BLaER1 (cell line): ENCODE data around the gene IGF1R.

Source experiments
- H3K27ac ChIP-seq: shearing (Covaris generic); formaldehyde crosslinking; 2 replicates; pipeline ENCODE4 v1.8.1; 2022
- H3K27me3 ChIP-seq: shearing (Covaris generic); formaldehyde crosslinking; 2 replicates; pipeline ENCODE4 v1.8.1; 2022
- H3K36me3 ChIP-seq: shearing (Covaris generic); formaldehyde crosslinking; 2 replicates; pipeline ENCODE4 v1.8.1; 2022
- H3K4me1 ChIP-seq: shearing (Covaris generic); formaldehyde crosslinking; 2 replicates; pipeline ENCODE4 v1.8.1; 2022
- H3K4me2 ChIP-seq: shearing (Covaris generic); formaldehyde crosslinking; 2 replicates; pipeline ENCODE4 v1.8.1; 2022
- H3K4me3 ChIP-seq: shearing (Covaris generic); formaldehyde crosslinking; 2 replicates; pipeline ENCODE4 v1.8.1; 2022
- H3K9ac ChIP-seq: shearing (Covaris generic); formaldehyde crosslinking; 2 replicates; pipeline ENCODE4 v1.8.1; 2022
- H3K9me3 ChIP-seq: shearing (Covaris generic); formaldehyde crosslinking; 2 replicates; pipeline ENCODE4 v1.8.1; 2022
- H4K20me1 ChIP-seq: shearing (Covaris generic); formaldehyde crosslinking; 2 replicates; pipeline ENCODE4 v1.8.1; 2022
- Cebpa-rat ChIP-seq: shearing (Covaris generic); IDR thresholded peaks from 2 replicates; pipeline ENCODE4 v1.8.1; 2022

The IGF1R gene

DNA sequence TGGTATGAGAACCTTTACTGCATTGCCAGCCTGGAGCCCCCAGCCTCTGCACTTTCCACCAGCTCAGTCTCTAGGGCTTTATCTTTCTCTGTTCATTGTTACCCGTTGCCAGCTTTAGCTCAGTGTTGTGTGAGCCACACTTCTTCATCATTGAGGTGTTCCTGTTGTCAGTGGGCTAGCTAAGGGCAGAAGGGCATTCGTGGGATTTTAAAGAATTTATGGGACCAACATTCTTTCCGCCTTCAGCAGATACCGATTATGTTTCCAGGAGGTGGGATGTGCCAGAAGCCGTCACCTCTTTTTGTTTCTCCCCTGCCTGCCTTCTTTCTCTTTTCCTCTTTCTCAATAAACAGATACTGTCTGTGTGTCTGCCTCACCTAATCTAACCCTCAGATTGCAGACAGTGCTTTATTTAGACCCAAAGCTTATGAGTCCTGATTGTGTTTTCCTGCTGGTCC lies 294.7 kb downstream of the IGF1R start:
- 0 out of 2 replicates have a peak overlapping the region, but pooled peaks have one; percentile 2 for H3K27ac ChIP-seq
- peaks cover 98% of the 10 kb centered on the region for H3K36me3 ChIP-seq

DNA sequence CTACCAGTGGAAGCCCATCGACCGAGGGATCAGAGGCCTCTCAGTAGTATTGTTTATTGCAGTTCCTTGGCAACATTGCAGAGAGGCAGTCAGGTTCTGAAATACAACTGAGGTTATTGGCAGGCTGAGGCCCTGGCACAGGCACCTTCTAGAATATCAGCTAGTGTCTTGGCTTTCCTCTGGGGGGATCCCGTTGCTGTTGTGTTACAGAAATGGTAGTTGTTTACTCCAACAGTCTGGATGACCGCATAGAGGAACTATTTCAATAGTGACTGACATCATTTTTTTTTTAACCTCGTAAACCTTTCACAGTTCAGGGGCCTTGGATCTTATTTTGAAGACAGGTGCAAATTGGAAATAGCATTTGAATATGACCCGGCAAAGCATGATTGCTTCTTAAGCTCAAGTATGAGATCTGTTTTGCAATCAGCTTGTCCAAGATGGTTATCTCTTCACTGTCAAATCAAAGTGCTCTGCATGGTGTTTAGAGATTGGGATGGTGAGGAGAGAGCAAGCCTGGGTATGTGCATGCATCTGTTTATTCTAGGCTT lies 295.3 kb downstream of the IGF1R start:
- Histone ChIP-seq H3K9me3 (no peaks in the 10 kb centered on the region), H3K27ac (0 out of 2 replicates have a peak overlapping the region, but pooled peaks have one; percentile 2), H3K4me2 (no peak overlapping the region), H3K9ac (no peak overlapping the region; the same call in 1 of the 2 replicates), H3K4me1 (peaks cover 13% of the 10 kb centered on the region; the same call in 1 of the 2 replicates), H3K27me3 (no peaks in the 10 kb centered on the region), H3K4me3 (no peak overlapping the region), H4K20me1 (peaks cover 20% of the 10 kb centered on the region), H3K36me3 (peaks cover 98% of the 10 kb centered on the region)
- TF ChIP-seq Cebpa-rat = no peak

More for the DNA sequence above, 294.7 kb downstream of the IGF1R start:
- Histone ChIP-seq H3K9me3 (no peaks in the 10 kb centered on the region), H3K27me3 (no peaks in the 10 kb centered on the region), H4K20me1 (peaks cover 20% of the 10 kb centered on the region), H3K4me3 (no peak overlapping the region), H3K4me1 (peaks cover 13% of the 10 kb centered on the region; the same call in 1 of the 2 replicates), H3K4me2 (no peak overlapping the region), H3K9ac (no peak overlapping the region; the same call in 1 of the 2 replicates)
- TF ChIP-seq Cebpa-rat = no peak

GRCh38 chr15:98946301-98947255 lies 298.2 kb downstream of the IGF1R start:
- no peak overlapping the region for H3K9ac ChIP-seq
- no peak overlapping the region for H3K4me3 ChIP-seq
- H4K20me1 ChIP-seq = peaks cover 20% of the 10 kb centered on the region
- H3K27me3 ChIP-seq = no peaks in the 10 kb centered on the region
- H3K4me1 ChIP-seq = peaks cover 16% of the 10 kb centered on the region; the same call in 1 of the 2 replicates
- H3K27ac ChIP-seq = no peak overlapping the region
- H3K4me2 ChIP-seq = no peak overlapping the region
- TF ChIP-seq Cebpa-rat = no peak
- peaks cover 98% of the 10 kb centered on the region for H3K36me3 ChIP-seq
- H3K9me3 ChIP-seq = no peaks in the 10 kb centered on the region

DNA sequence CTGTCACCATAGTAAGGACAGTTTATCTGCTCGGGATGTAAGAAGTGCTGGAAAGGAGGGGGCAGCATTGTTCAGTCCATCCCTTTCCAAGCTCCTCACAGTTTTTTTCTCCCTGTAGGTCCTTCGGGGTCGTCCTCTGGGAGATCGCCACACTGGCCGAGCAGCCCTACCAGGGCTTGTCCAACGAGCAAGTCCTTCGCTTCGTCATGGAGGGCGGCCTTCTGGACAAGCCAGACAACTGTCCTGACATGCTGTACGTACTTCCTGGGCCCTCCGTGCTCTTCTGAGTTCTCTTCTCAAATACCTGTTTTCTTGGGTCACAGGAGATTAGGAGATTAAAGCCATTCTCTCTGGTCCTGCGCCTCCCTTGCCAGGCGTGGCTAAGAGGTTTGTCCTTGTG lies 300.1 kb downstream of the IGF1R start:
- H3K4me3 ChIP-seq = no peak overlapping the region
- H3K4me2 ChIP-seq = no peak overlapping the region
- H3K27ac ChIP-seq = no peak overlapping the region
- no peak for TF ChIP-seq Cebpa-rat
- no peaks in the 10 kb centered on the region for H3K9me3 ChIP-seq
- no peaks in the 10 kb centered on the region for H3K27me3 ChIP-seq
- H4K20me1 ChIP-seq = peaks cover 22% of the 10 kb centered on the region
- peaks cover 26% of the 10 kb centered on the region for H3K4me1 ChIP-seq
- H3K9ac ChIP-seq = no peak overlapping the region
- peaks cover 98% of the 10 kb centered on the region for H3K36me3 ChIP-seq

- Histone ChIP-seq H3K9me3 (no peaks in the 10 kb centered on the region), H3K27ac (no peak overlapping the region), H3K4me1 (peaks cover 27% of the 10 kb centered on the region)
Observed at GRCh38 chr15:98948941-98949340, 300.6 kb downstream of the IGF1R start.

GRCh38 chr15:98949624-98950023 lies 301.3 kb downstream of the IGF1R start:
- Histone ChIP-seq H3K4me3 (no peak overlapping the region), H4K20me1 (peaks cover 27% of the 10 kb centered on the region), H3K36me3 (peaks cover 98% of the 10 kb centered on the region), H3K9ac (no peak overlapping the region), H3K27ac (no peak overlapping the region), H3K9me3 (no peaks in the 10 kb centered on the region), H3K4me2 (no peak overlapping the region), H3K27me3 (no peaks in the 10 kb centered on the region), H3K4me1 (peaks cover 34% of the 10 kb centered on the region)
- no peak for TF ChIP-seq Cebpa-rat

More at GRCh38 chr15:98948941-98949340, 300.6 kb downstream of the IGF1R start:
- H3K9ac ChIP-seq = no peak overlapping the region
- peaks cover 98% of the 10 kb centered on the region for H3K36me3 ChIP-seq
- H3K27me3 ChIP-seq = no peaks in the 10 kb centered on the region
- peaks cover 22% of the 10 kb centered on the region for H4K20me1 ChIP-seq
- TF ChIP-seq Cebpa-rat = no peak
- no peak overlapping the region for H3K4me2 ChIP-seq
- no peak overlapping the region for H3K4me3 ChIP-seq

DNA sequence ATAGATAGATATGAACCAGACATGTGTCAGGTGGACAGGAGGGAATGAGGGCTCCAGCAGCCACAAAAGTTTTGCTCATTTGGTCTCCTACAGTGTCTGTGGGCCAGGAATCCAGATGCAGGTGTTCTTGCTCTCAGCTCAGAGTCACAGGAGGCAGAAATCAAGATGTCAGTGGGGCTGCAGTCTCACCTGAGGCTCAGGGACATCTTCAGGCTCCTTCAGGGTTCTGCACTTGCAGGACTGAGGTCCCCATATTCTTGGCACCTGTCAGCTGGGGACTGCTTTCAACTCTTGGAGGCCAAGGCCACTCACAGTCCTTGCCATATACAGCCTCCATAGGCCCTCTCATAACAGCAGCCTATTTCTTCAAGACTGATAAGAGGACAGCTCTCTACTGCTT lies 301.9 kb downstream of the IGF1R start:
- H3K4me3 ChIP-seq = no peak overlapping the region

GRCh38 chr15:98951004-98951403 lies 302.7 kb downstream of the IGF1R start:
- Histone ChIP-seq H3K4me3 (no peak overlapping the region), H3K4me1 (peaks cover 47% of the 10 kb centered on the region), H3K27me3 (no peaks in the 10 kb centered on the region), H3K9me3 (no peaks in the 10 kb centered on the region), H3K27ac (no peak overlapping the region), H3K4me2 (no peak overlapping the region), H3K9ac (no peak overlapping the region), H3K36me3 (peaks cover 99% of the 10 kb centered on the region), H4K20me1 (peaks cover 31% of the 10 kb centered on the region)
- no peak for TF ChIP-seq Cebpa-rat

More for the DNA sequence above, 301.9 kb downstream of the IGF1R start:
- Histone ChIP-seq H3K9ac (no peak overlapping the region), H3K36me3 (peaks cover 98% of the 10 kb centered on the region), H3K27ac (no peak overlapping the region), H3K4me1 (peaks cover 40% of the 10 kb centered on the region), H3K27me3 (no peaks in the 10 kb centered on the region), H4K20me1 (peaks cover 29% of the 10 kb centered on the region), H3K9me3 (no peaks in the 10 kb centered on the region), H3K4me2 (no peak overlapping the region)
- TF ChIP-seq Cebpa-rat = no peak

GRCh38 chr15:98951493-98952320 lies 303.4 kb downstream of the IGF1R start:
- Histone ChIP-seq H3K36me3 (peaks cover 100% of the 10 kb centered on the region), H3K27me3 (no peaks in the 10 kb centered on the region), H3K4me2 (peak overlapping the region; percentile 36), H3K4me3 (no peak overlapping the region), H3K9me3 (no peaks in the 10 kb centered on the region), H3K9ac (no peak overlapping the region), H3K27ac (0 out of 2 replicates have a peak overlapping the region, but pooled peaks have one; percentile 14), H4K20me1 (peaks cover 38% of the 10 kb centered on the region), H3K4me1 (peaks cover 54% of the 10 kb centered on the region)
- no peak for TF ChIP-seq Cebpa-rat
